ENCODE data around the gene ANKRD30A. TPM values are rescaled to one million over a fixed set of nuclear protein-coding genes. Genes with fewer than 3 reads are reported as not detected.
"Not testable (repeated sequence)": the region's sequence is repeated elsewhere in the genome, so short reads cannot be mapped to it uniquely, and the experiment has no call there.

Gene ANKRD30A
- total RNA-seq, 1 experiment from 2014 or later = not detected

DNA sequence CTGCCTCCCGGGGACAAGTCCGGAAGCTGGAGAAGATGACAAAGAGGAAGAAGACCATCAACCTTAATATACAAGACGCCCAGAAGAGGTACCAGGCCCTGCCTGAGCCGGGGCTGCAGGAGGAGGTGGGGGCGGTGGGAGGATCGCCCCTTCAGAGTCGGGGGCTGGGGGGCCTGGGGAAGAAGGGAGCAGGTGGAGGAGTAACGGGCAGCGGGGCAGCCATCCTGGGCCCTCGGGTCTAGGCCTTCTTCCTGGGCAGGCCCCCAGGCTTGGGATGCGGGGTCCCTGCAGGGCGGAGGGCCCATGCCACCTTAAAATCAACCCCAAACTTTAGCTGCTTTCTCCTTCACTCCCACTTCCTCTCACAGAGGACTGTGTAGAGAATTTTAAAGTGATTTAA, 523 bp downstream of the ANKRD30A start:
- no peaks in the 10 kb centered on the region for H3K9me3 ChIP-seq (ENCODE audit: low read depth, low read length, poor library complexity, severe bottlenecking)
- BruUV-seq (replicated peaks) = no TSS peak
- H3K27me3 ChIP-seq (replicated peaks; ENCODE audit: insufficient read depth, low read depth, low read length, poor library complexity) = no peaks in the 10 kb centered on the region
- H3K4me1 ChIP-seq (ENCODE audit: insufficient read depth, low read length, poor library complexity, severe bottlenecking) = no peaks in the 10 kb centered on the region
- ChIA-PET CTCF (no interaction called here), POLR2A (ENCODE audit: low non-redundant PET) (no interaction called here)
- DNase-seq (ENCODE audit: low spot score) = no peak
- H3K4me3 ChIP-seq (ENCODE audit: low read depth, low read length, poor library complexity, severe bottlenecking) = no peak overlapping the region
- TF ChIP-seq, protein P1, sequence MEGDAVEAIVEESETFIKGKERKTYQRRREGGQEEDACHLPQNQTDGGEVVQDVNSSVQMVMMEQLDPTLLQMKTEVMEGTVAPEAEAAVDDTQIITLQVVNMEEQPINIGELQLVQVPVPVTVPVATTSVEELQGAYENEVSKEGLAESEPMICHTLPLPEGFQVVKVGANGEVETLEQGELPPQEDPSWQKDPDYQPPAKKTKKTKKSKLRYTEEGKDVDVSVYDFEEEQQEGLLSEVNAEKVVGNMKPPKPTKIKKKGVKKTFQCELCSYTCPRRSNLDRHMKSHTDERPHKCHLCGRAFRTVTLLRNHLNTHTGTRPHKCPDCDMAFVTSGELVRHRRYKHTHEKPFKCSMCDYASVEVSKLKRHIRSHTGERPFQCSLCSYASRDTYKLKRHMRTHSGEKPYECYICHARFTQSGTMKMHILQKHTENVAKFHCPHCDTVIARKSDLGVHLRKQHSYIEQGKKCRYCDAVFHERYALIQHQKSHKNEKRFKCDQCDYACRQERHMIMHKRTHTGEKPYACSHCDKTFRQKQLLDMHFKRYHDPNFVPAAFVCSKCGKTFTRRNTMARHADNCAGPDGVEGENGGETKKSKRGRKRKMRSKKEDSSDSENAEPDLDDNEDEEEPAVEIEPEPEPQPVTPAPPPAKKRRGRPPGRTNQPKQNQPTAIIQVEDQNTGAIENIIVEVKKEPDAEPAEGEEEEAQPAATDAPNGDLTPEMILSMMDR (conservative IDR thresholded peaks at IDR 0.05; ENCODE audit: low read depth, low read length) = no peak
- TF ChIP-seq EZH2 (IDR thresholded peaks at IDR 0.05; ENCODE audit: borderline replicate concordance, low read depth, low read length, poor library complexity, severe bottlenecking) = no peak
- intact Hi-C loops (cut with micrococcal nuclease; ENCODE audit: unreplicated experiment) = no loop called here
- no peaks in the 10 kb centered on the region for H3K36me3 ChIP-seq (ENCODE audit: insufficient read depth, low read length, poor library complexity, severe bottlenecking)
- H3K27ac ChIP-seq (ENCODE audit: low read depth, low read length, poor library complexity, severe bottlenecking) = no peak overlapping the region

DNA sequence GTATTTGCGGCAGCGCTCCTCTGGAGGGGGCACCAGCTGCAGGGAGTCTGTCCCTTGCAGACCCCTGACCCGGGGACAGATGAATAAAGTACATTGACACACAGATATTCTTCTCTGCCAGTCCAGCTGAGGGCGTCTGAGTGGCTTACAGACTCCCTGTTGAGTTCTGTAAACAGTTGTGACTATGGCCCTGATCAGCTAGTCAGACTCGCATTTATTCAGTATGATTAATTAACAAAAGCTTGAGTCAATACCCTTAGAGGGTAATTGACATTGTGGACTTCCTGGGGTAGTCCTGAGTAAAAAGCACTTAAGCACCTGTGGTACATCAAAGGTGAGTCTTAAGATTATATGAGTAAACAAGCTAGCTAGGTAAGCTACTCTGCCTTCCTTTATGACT, 21.0 kb downstream of the ANKRD30A start:
- H3K4me3 ChIP-seq (ENCODE audit: low read depth, low read length, poor library complexity, severe bottlenecking) = no peak overlapping the region
- no peak for TF ChIP-seq EZH2 (IDR thresholded peaks at IDR 0.05; ENCODE audit: borderline replicate concordance, low read depth, low read length, poor library complexity, severe bottlenecking)
- TF ChIP-seq, protein P1 (conservative IDR thresholded peaks at IDR 0.05; ENCODE audit: low read depth, low read length) = no peak
- CTCF ChIA-PET = no interaction called here
- no peaks in the 10 kb centered on the region for H3K36me3 ChIP-seq (ENCODE audit: insufficient read depth, low read length, poor library complexity, severe bottlenecking)
- H3K4me1 ChIP-seq (ENCODE audit: insufficient read depth, low read length, poor library complexity, severe bottlenecking) = no peaks in the 10 kb centered on the region
- no peaks in the 10 kb centered on the region for H3K9me3 ChIP-seq (ENCODE audit: low read depth, low read length, poor library complexity, severe bottlenecking)
- intact Hi-C loops (cut with micrococcal nuclease; ENCODE audit: unreplicated experiment) = no loop called here
- H3K27me3 ChIP-seq (replicated peaks; ENCODE audit: insufficient read depth, low read depth, low read length, poor library complexity) = peaks cover 11% of the 10 kb centered on the region
- DNase-seq (ENCODE audit: low spot score) = no peak
- POLR2A ChIA-PET (ENCODE audit: low non-redundant PET) = no interaction called here
- BruUV-seq (replicated peaks) = no TSS peak
- H3K27ac ChIP-seq (ENCODE audit: low read depth, low read length, poor library complexity, severe bottlenecking) = no peak overlapping the region

DNA sequence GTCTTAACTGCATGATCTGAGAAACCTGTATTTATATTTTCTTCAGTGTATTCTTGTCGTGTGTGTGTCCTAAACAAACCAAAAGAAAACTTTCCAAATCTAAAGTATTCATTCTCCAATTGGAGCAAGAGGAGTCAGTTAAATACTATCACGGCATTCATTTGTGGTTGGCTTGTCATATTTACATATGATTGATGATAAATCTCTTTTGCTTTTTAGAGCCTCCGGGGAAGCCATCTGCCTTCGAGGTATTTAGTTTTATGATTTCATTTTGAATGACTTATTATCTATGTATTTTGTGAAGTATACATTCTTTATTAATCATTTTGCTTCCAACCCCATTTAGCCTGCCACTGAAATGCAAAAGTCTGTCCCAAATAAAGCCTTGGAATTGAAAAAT, 37.0 kb downstream of the ANKRD30A start:
- H3K36me3 ChIP-seq (ENCODE audit: insufficient read depth, low read length, poor library complexity, severe bottlenecking); intact Hi-C loops (cut with micrococcal nuclease; ENCODE audit: unreplicated experiment); H3K9me3 ChIP-seq (ENCODE audit: low read depth, low read length, poor library complexity, severe bottlenecking); H3K4me1 ChIP-seq (ENCODE audit: insufficient read depth, low read length, poor library complexity, severe bottlenecking); BruUV-seq (replicated peaks); H3K27me3 ChIP-seq (replicated peaks; ENCODE audit: insufficient read depth, low read depth, low read length, poor library complexity); H3K4me3 ChIP-seq (ENCODE audit: low read depth, low read length, poor library complexity, severe bottlenecking); POLR2A ChIA-PET (ENCODE audit: low non-redundant PET); H3K27ac ChIP-seq (ENCODE audit: low read depth, low read length, poor library complexity, severe bottlenecking); CTCF ChIA-PET; DNase-seq (ENCODE audit: low spot score): not testable (repeated sequence)

DNA sequence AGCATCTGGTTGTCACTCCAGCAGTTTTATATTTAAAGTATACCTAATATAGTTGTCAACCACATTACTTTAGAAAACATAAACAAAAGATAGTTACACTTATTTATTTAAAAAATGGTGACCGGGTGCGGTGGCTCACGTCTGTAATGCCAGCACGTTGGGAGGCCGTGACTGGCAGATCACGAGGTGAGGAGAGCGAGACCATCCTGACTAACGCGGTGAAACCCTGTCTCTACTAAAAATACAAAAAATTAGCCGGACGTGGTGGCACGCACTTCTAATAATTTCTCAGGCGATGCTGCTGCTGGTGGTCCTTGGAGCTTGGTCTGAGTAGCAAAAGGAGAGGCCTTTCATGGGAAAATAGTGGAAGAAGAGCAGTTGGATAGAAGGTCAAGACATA, 46.5 kb downstream of the ANKRD30A start:
- H3K27ac ChIP-seq (ENCODE audit: low read depth, low read length, poor library complexity, severe bottlenecking); H3K36me3 ChIP-seq (ENCODE audit: insufficient read depth, low read length, poor library complexity, severe bottlenecking); H3K9me3 ChIP-seq (ENCODE audit: low read depth, low read length, poor library complexity, severe bottlenecking); H3K4me3 ChIP-seq (ENCODE audit: low read depth, low read length, poor library complexity, severe bottlenecking); BruUV-seq (replicated peaks); POLR2A ChIA-PET (ENCODE audit: low non-redundant PET); CTCF ChIA-PET; intact Hi-C loops (cut with micrococcal nuclease; ENCODE audit: unreplicated experiment); H3K4me1 ChIP-seq (ENCODE audit: insufficient read depth, low read length, poor library complexity, severe bottlenecking); DNase-seq (ENCODE audit: low spot score); H3K27me3 ChIP-seq (replicated peaks; ENCODE audit: insufficient read depth, low read depth, low read length, poor library complexity): not testable (repeated sequence)

DNA sequence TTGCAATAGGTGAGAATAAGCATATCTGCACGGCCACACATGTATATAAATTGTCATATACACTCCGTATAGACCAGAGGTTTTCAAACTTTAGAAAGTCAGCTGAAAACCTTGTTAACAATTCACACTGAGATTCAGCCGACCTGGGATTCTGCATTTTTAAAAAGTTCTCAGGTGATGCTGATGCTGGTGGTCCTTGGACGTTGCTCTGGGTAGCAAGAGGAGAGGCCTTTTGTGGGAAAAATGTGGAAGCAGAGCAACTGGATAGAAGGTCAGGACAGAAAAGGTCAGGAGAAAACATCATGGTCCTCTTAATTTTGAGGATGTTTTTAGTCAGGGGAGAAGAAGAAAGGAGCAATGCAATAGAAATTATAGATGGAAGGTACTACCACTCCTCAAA, 52.9 kb downstream of the ANKRD30A start:
- H3K27ac ChIP-seq (ENCODE audit: low read depth, low read length, poor library complexity, severe bottlenecking); H3K27me3 ChIP-seq (replicated peaks; ENCODE audit: insufficient read depth, low read depth, low read length, poor library complexity); H3K9me3 ChIP-seq (ENCODE audit: low read depth, low read length, poor library complexity, severe bottlenecking); DNase-seq (ENCODE audit: low spot score); intact Hi-C loops (cut with micrococcal nuclease; ENCODE audit: unreplicated experiment); BruUV-seq (replicated peaks); H3K4me1 ChIP-seq (ENCODE audit: insufficient read depth, low read length, poor library complexity, severe bottlenecking); CTCF ChIA-PET; H3K36me3 ChIP-seq (ENCODE audit: insufficient read depth, low read length, poor library complexity, severe bottlenecking); POLR2A ChIA-PET (ENCODE audit: low non-redundant PET); H3K4me3 ChIP-seq (ENCODE audit: low read depth, low read length, poor library complexity, severe bottlenecking): not testable (repeated sequence)

DNA sequence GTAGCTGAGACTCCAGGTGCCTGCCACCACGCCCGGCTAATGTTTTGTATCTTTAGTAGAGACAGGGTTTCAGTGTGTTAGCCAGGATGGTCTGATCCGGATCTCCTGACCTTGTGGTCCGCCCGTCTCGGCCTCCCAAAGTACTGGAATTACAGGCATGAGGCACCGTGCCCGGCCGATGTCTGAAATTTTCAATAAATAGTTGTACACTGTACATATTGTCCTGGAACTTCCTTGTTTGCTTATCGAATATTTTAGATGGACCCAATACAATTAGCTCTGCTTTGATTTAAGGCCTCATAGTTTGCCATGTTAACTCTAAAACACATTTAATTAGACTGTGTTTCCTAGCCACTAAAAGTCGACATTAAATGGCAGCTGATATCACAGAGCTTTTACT, 57.3 kb downstream of the ANKRD30A start:
- BruUV-seq (replicated peaks); POLR2A ChIA-PET (ENCODE audit: low non-redundant PET); DNase-seq (ENCODE audit: low spot score); H3K27ac ChIP-seq (ENCODE audit: low read depth, low read length, poor library complexity, severe bottlenecking); H3K27me3 ChIP-seq (replicated peaks; ENCODE audit: insufficient read depth, low read depth, low read length, poor library complexity); H3K36me3 ChIP-seq (ENCODE audit: insufficient read depth, low read length, poor library complexity, severe bottlenecking); H3K4me3 ChIP-seq (ENCODE audit: low read depth, low read length, poor library complexity, severe bottlenecking); H3K9me3 ChIP-seq (ENCODE audit: low read depth, low read length, poor library complexity, severe bottlenecking); CTCF ChIA-PET; H3K4me1 ChIP-seq (ENCODE audit: insufficient read depth, low read length, poor library complexity, severe bottlenecking); intact Hi-C loops (cut with micrococcal nuclease; ENCODE audit: unreplicated experiment): not testable (repeated sequence)

Measured in A673 (cell line).